Measurements from ENCODE around the gene GNB3. TPM values are rescaled to one million over a fixed set of nuclear protein-coding genes. Genes with fewer than 3 reads are reported as not detected.

The GNB3 gene
- total and polyA plus RNA-seq, 9 of the 15 experiments (the other 6 are each of a cell fraction or from before 2014, with no cell fraction given): 1.4 to 5.8 (median 2.0) TPM

DNA sequence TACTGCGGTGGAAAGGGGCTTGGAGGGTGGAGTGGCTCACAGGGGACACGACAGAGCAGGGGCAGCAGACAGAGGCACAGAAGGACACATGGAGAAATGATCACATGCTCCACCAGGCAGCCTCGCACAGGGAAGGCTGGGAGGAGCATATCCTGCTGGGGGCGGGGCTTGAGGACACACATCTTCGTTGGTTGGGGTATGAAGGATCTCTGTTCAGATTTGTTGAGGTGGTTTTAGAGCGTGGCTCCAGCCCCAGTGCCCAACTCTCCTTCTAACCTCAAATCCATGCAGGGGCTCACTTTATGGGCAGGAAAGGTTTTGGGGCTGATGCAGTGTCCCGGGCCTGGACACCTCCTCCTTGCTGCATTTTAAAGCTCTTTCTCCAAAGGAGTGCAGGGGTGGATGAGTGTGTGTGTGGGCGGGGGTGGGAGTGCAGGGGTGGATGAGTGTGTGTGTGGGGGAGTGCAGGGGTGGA lies 13.3 kb upstream of the GNB3 start (continued):
- TF ChIP-seq MAX (CRISPR knock-in tag; IDR thresholded peaks at IDR 0.05): peak; percentile 34
- TF ChIP-seq CBFA2T2 (conservative IDR thresholded peaks at IDR 0.05): 0 out of 2 replicates have a peak, but pooled peaks have one; percentile 20
- peak; percentile 78 for TF ChIP-seq USF1 (CRISPR knock-in tag; IDR thresholded peaks at IDR 0.05)
- TF ChIP-seq, protein P1, sequence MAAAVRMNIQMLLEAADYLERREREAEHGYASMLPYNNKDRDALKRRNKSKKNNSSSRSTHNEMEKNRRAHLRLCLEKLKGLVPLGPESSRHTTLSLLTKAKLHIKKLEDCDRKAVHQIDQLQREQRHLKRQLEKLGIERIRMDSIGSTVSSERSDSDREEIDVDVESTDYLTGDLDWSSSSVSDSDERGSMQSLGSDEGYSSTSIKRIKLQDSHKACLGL (CRISPR knock-in tag; IDR thresholded peaks at IDR 0.05; ENCODE audit: borderline replicate concordance, poor library complexity, severe bottlenecking): no peak
- TF ChIP-seq NFE2L1 (tag; IDR thresholded peaks at IDR 0.05; ENCODE audit: borderline replicate concordance, low read depth): no peak

GRCh38 chr12:6827982-6828780 lies 12.5 kb upstream of the GNB3 start, which contains the start of gene P3H3:
Gene P3H3, plus strand, starts transcription at chr12:6828407. Its CDS starts 34 bp downstream, at chr12:6828441.
- Histone ChIP-seq H3K79me2 (ENCODE audit: control insufficient read depth, insufficient read depth, low read length) (peaks cover 24% of the 10 kb centered on the region), H3K9ac (ENCODE audit: insufficient read depth in 1 of 2, low read depth in 2 of 2, low read length in 2 of 2) (peak within 1 kb of the TSS; percentile 91 to 97), H3K4me3 (peak within 1 kb of the TSS; percentile 73), H3K27me3 (ENCODE audit: control insufficient read depth in 2 of 2, insufficient read depth in 2 of 2, low read length in 2 of 2) (peaks cover 0 to 4% of the 10 kb centered on the region in 2 experiments; a peak in 2 of 5 replicates), H3K4me1 (replicated peaks in 1 of 2; ENCODE audit: control insufficient read depth in 2 of 2, insufficient read depth in 2 of 2, low read length in 2 of 2) (peaks cover 11 to 51% of the 10 kb centered on the region in 2 experiments; a peak in 4 of 5 replicates), H3K9me1 (ENCODE audit: control insufficient read depth, insufficient read depth, low read length) (no peaks in the 10 kb centered on the region), H3K4me2 (ENCODE audit: insufficient read depth, low read length) (peak within 1 kb of the TSS; percentile 87), H3K9me3 (replicated peaks; ENCODE audit: control insufficient read depth, insufficient read depth, low read depth, low read length) (no peaks in the 10 kb centered on the region), H2AFZ (ENCODE audit: low read depth, low read length) (peak within 1 kb of the TSS; percentile 91), H4K20me1 (replicated peaks; ENCODE audit: control insufficient read depth, insufficient read depth, low read length) (no peaks in the 10 kb centered on the region), H3K27ac (ENCODE audit: extremely low read depth, low read depth, low read length) (peak within 1 kb of the TSS; percentile 91), H3K36me3 (ENCODE audit: control insufficient read depth, insufficient read depth, low read length) (peaks cover 27% of the 10 kb centered on the region; the same call in 1 of the 3 replicates)
- in situ Hi-C loops (cut with MboI) (no loop called here), intact Hi-C loops (cut with micrococcal nuclease) (loop anchor here (2.0 to 10.0 kb wide), 4 partner anchors 51 to 273 kb away; partner anchors contain the start of genes IFFO1 and ZNF384)
- CTCF ChIA-PET (ENCODE audit: low intra/inter-chr PET ratio): interaction anchor here (0.6 kb wide), 1 partner anchor 97 kb away, joined by 3 read pairs; no protein-coding TSS in a partner anchor
- DNase-seq (ENCODE audit: extremely low read depth in 1 of 4, low spot score in 3 of 4) (peak; percentile 47 to 53 (median 50)), ATAC-seq (peak; percentile 68), FAIRE-seq (no peak)
- WGBS (ENCODE audit: insufficient coverage, low coverage, missing lambda C conversion rate): 6% methylated on average over 10 of the region's 60 CpGs
- POLR2A ChIA-PET: interaction anchor here (0.6 to 1.7 kb wide), 9 partner anchors 14 to 105 kb away, joined by 3 to 7 read pairs (median 4); partner anchors contain the start of genes COPS7A, MLF2 and PTMS
- BruUV-seq (replicated peaks): no TSS peak
- 0 out of 2 replicates have a peak, but pooled peaks have one; percentile 29 for TF ChIP-seq ZBTB26 (CRISPR knock-in tag; IDR thresholded peaks at IDR 0.05)
- TF ChIP-seq MAFG (tag; conservative IDR thresholded peaks at IDR 0.05): peak; percentile 55; the same call in 1 of the 2 replicates
- no peak for TF ChIP-seq GTF2B (IDR thresholded peaks at IDR 0.05; ENCODE audit: extremely low read depth, insufficient read length)
- TF ChIP-seq, protein P2, sequence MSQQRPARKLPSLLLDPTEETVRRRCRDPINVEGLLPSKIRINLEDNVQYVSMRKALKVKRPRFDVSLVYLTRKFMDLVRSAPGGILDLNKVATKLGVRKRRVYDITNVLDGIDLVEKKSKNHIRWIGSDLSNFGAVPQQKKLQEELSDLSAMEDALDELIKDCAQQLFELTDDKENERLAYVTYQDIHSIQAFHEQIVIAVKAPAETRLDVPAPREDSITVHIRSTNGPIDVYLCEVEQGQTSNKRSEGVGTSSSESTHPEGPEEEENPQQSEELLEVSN (IDR thresholded peaks at IDR 0.05; ENCODE audit: borderline replicate concordance in 1 of 2, extremely low read depth in 1 of 2, insufficient read depth in 1 of 2, insufficient read length in 1 of 2, low read depth in 1 of 2, low read length in 1 of 2, poor library complexity in 1 of 2, severe bottlenecking in 1 of 2): peak in 1 of 2 experiments; percentile 43
- no peak for TF ChIP-seq ZNF76 (CRISPR knock-in tag; IDR thresholded peaks at IDR 0.05; ENCODE audit: borderline replicate concordance)

Data from K562 (cell line).